Thyroid gland (tissue), 4 donors: ENCODE measurements around the gene HOXD12. TPM values are rescaled to one million over a fixed set of nuclear protein-coding genes. Genes with fewer than 3 reads are reported as not detected.

ENCODE experiments used
- DNase-seq, 2 donors: peaks; one replicate each; pipeline ENCODE4 v3.0.0-alpha.2; 2019
- H3K27ac ChIP-seq, 3 donors: fragments of 200-600 bp; sonication (generic); 1 replicate in 2 of 3; 2 replicates in 1 of 3; pipeline ENCODE4 v1.5.1; 2016 to 2019; ENCODE audit warnings: mild to moderate bottlenecking in 1 of 3, moderate library complexity in 1 of 3
- H3K27me3 ChIP-seq: fragments of 200-600 bp; sonication (generic); one replicate; pipeline ENCODE4 v1.5.1; 2019
- H3K36me3 ChIP-seq, 2 donors: fragments of 200-600 bp; sonication (generic); one replicate each; pipeline ENCODE4 v1.5.1; 2016 to 2019
- H3K4me1 ChIP-seq, 2 donors: fragments of 200-600 bp; sonication (generic); one replicate each; pipeline ENCODE4 v1.5.1; 2017 to 2019
- H3K4me3 ChIP-seq, 3 donors: fragments of 200-600 bp; sonication (generic); replicated peaks in 1 of 3; 1 replicate in 2 of 3; 2 replicates in 1 of 3; pipeline ENCODE4 v1.5.1; 2016; ENCODE audit warnings: mild to moderate bottlenecking in 1 of 3
- H3K9me3 ChIP-seq: fragments of 200-600 bp; sonication (generic); one replicate; pipeline ENCODE4 v1.5.1; 2017
- CTCF ChIP-seq, 6 experiments: fragments of 200-600 bp in 3 of 6; fragments of 450-650 bp in 3 of 6; sonication (generic) in 3 of 6; IDR thresholded peaks; one replicate each; pipeline ENCODE4 v1.5.1; 2016 to 2019; ENCODE audit warnings: antibody characterized with exemption in 6 of 6, mild to moderate bottlenecking in 2 of 6, inconsistent platforms in 1 of 6, moderate library complexity in 1 of 6
- POLR2A ChIP-seq, 2 donors: fragments of 450-650 bp; IDR thresholded peaks; one replicate each; pipeline ENCODE4 v1.6.1; 2017; ENCODE audit warnings: antibody characterized with exemption in 2 of 2, mild to moderate bottlenecking in 2 of 2, moderate library complexity in 1 of 2
- WGBS, 2 donors: methylation state at CpG; one replicate each; pipeline ENCODE4 v1.1.5; 2017; 5-methylcytosine and 5-hydroxymethylcytosine counted together
- intact Hi-C: fragments of 100-400 bp; cut with DNase I; formaldehyde crosslinking; loops from one replicate; pipeline ENCODE4 v1.15.1; 2023
- total RNA-seq, 4 donors: library from RNA; depleted of rRNA; stranded (reverse); fragments of >200 nt; gene quantifications; one replicate each; pipeline ENCODE4 v1.2.3, GENCODE V29; 2016

HOXD12 gene
- total RNA-seq, 4 donors from 2014 or later = not detected

GRCh38 chr2:176120364-176121189 lies 21.0 kb downstream of the HOXD12 start:
- no peak for DNase-seq
- H3K27me3 ChIP-seq = peaks cover 70% of the 10 kb centered on the region
- no peak for TF ChIP-seq CTCF (IDR thresholded peaks at IDR 0.05)
- TF ChIP-seq POLR2A (IDR thresholded peaks at IDR 0.05) = no peak
- 16 to 25% methylated on average over 13 of the region's 13 CpGs for WGBS, 2 donors
- H3K36me3 ChIP-seq = no peaks in the 10 kb centered on the region
- no peaks in the 10 kb centered on the region for H3K9me3 ChIP-seq
- H3K4me3 ChIP-seq = no peak overlapping the region
- intact Hi-C loops = loop anchor here (10.0 kb wide), 1 partner anchor 1024 kb away; no protein-coding TSS in a partner anchor
- no peak overlapping the region for H3K27ac ChIP-seq
- peaks cover 0 to 15% of the 10 kb centered on the region in 2 donors for H3K4me1 ChIP-seq

- WGBS, 2 donors = 8 to 13% methylated on average over 25 to 30 of the region's 53 CpGs
- Histone ChIP-seq H3K4me3 (peak overlapping the region in 1 of 3 donors; percentile 28), H3K27me3 (peaks cover 75% of the 10 kb centered on the region), H3K4me1 (peaks cover 0 to 15% of the 10 kb centered on the region in 2 donors), H3K9me3 (no peaks in the 10 kb centered on the region), H3K27ac (peak overlapping the region in 1 of 3 donors; percentile 11), H3K36me3 (no peaks in the 10 kb centered on the region)
- intact Hi-C loops = loop anchor here (10.0 kb wide), 1 partner anchor 1023 kb away; no protein-coding TSS in a partner anchor
- DNase-seq = no peak
- TF ChIP-seq POLR2A (IDR thresholded peaks at IDR 0.05) (no peak), CTCF (IDR thresholded peaks at IDR 0.05) (no peak)
Observed at GRCh38 chr2:176121190-176122051, 21.8 kb downstream of the HOXD12 start.

- H3K4me1 ChIP-seq = peaks cover 0 to 15% of the 10 kb centered on the region in 2 donors
- intact Hi-C loops = loop anchor here (10.0 kb wide), 1 partner anchor 1023 kb away; no protein-coding TSS in a partner anchor
Observed at GRCh38 chr2:176122052-176122682, 22.6 kb downstream of the HOXD12 start.

More at GRCh38 chr2:176122052-176122682, 22.6 kb downstream of the HOXD12 start:
- Histone ChIP-seq H3K9me3 (no peaks in the 10 kb centered on the region), H3K27ac (peak overlapping the region in 1 of 3 donors; percentile 51), H3K4me3 (peak overlapping the region in 1 of 3 donors; percentile 28), H3K36me3 (no peaks in the 10 kb centered on the region), H3K27me3 (peaks cover 75% of the 10 kb centered on the region)
- TF ChIP-seq CTCF (IDR thresholded peaks at IDR 0.05) (no peak), POLR2A (IDR thresholded peaks at IDR 0.05) (no peak)
- 5 to 6% methylated on average over 12 to 20 of the region's 47 CpGs for WGBS, 2 donors
- no peak for DNase-seq
